Glutamatergic neuron (in vitro differentiated cells): ENCODE results near the gene H6PD. TPM values are rescaled to one million over a fixed set of nuclear protein-coding genes. Genes with fewer than 3 reads are reported as not detected.

Experiments
- DNase-seq: peaks from one replicate; pipeline ENCODE4 v3.0.0; 2022
- H3K27ac Mint-ChIP-seq: one replicate; pipeline ENCODE4 v1.8.0; 2020; ENCODE audit warnings: mild to moderate bottlenecking, mixed read lengths, inconsistent platforms; ENCODE audit not compliant: unreplicated experiment
- H3K27me3 Mint-ChIP-seq: one replicate; pipeline ENCODE4 v1.8.0; 2020; ENCODE audit warnings: mild to moderate bottlenecking, moderate library complexity, mixed read lengths, inconsistent platforms; ENCODE audit not compliant: unreplicated experiment
- H3K36me3 Mint-ChIP-seq: one replicate; pipeline ENCODE4 v1.8.0; 2020; ENCODE audit warnings: mild to moderate bottlenecking, mixed read lengths, inconsistent platforms; ENCODE audit not compliant: unreplicated experiment
- H3K4me1 Mint-ChIP-seq: one replicate; pipeline ENCODE4 v1.8.0; 2020; ENCODE audit warnings: mild to moderate bottlenecking, low read depth, mixed read lengths, inconsistent platforms; ENCODE audit not compliant: unreplicated experiment
- H3K4me3 Mint-ChIP-seq: one replicate; pipeline ENCODE4 v1.8.0; 2020; ENCODE audit warnings: mild to moderate bottlenecking, mixed read lengths, inconsistent platforms; ENCODE audit not compliant: unreplicated experiment
- H3K9me3 Mint-ChIP-seq: one replicate; pipeline ENCODE4 v1.8.0; 2020; ENCODE audit warnings: mild to moderate bottlenecking, moderate library complexity, mixed read lengths, inconsistent platforms; ENCODE audit not compliant: unreplicated experiment
- CTCF ChIP-seq: fragments of 200-600 bp; sonication (generic); IDR thresholded peaks from one replicate; pipeline ENCODE4 v1.5.0; 2021; ENCODE audit not compliant: partially characterized antibody, unreplicated experiment
- total RNA-seq: library from RNA; stranded (reverse); fragmentation: NEBNext Ultra II Directional; extraction: Animal tissue kit (Norgen Biotek cat#: 25700); gene quantifications from one replicate; pipeline ENCODE4 v1.2.1, GENCODE V29; 2021; ENCODE audit not compliant: unreplicated experiment

H6PD gene
- total RNA-seq, 1 donor from 2014 or later = 5.0 TPM

DNA sequence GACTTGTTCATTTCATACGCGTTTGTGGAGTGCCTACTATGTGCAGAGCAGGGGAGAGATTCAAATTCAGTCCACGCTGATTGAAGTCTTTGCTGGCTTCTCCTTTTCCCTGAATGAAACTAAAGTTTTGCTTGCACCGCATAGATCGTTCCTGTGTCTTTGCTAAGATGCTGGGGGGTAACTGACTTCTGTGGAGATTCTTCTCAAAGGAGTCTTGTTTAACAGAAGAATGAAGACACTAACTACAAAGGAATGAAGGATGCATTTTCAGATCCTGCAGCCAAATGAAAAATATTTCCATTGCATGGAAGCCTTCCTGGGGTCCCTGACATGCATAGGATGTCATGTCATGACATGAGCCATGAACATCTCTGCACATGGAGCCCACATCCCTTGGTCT lies 26.9 kb upstream of the H6PD start:
- Mint-ChIP-seq H3K27me3 (peaks cover 7% of the 10 kb centered on the region), H3K9me3 (no peaks in the 10 kb centered on the region), H3K4me3 (no peak overlapping the region), H3K36me3 (no peaks in the 10 kb centered on the region), H3K4me1 (no peaks in the 10 kb centered on the region), H3K27ac (no peak overlapping the region)
- no peak for TF ChIP-seq CTCF
- no peak for DNase-seq

- Mint-ChIP-seq H3K36me3 (no peaks in the 10 kb centered on the region), H3K4me1 (no peaks in the 10 kb centered on the region), H3K27me3 (peaks cover 9% of the 10 kb centered on the region), H3K4me3 (no peak overlapping the region), H3K9me3 (no peaks in the 10 kb centered on the region), H3K27ac (no peak overlapping the region)
- no peak for DNase-seq
- no peak for TF ChIP-seq CTCF
These were observed 23.2 kb upstream of the H6PD start for GRCh38 chr1:9211291-9211811.

- H3K27me3 Mint-ChIP-seq = peaks cover 9% of the 10 kb centered on the region
- H3K4me1 Mint-ChIP-seq = no peaks in the 10 kb centered on the region
- no peak overlapping the region for H3K27ac Mint-ChIP-seq
- no peaks in the 10 kb centered on the region for H3K9me3 Mint-ChIP-seq
- no peak for DNase-seq
- H3K36me3 Mint-ChIP-seq = no peaks in the 10 kb centered on the region
- TF ChIP-seq CTCF = no peak
- no peak overlapping the region for H3K4me3 Mint-ChIP-seq
These were observed 21.8 kb upstream of the H6PD start for GRCh38 chr1:9212735-9213134.

DNA sequence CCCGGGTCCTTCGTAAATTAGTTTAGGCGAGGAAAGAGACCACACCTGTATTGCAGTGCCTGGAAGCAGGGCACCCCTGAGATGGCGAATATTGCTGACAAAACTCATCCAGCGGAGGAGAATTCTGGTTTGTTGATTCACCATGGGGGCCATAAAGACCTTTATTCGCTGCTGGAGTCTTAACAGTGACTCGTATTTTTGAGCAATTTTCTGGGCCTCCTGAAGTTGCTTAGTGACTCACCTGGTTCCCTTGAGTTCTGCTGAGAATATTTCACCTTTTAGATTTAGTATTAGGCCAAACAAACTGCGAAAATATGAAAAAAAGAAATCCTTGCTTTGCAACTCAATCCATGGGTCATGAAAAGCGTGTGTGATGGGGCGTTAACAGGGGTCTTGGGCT lies 20.6 kb upstream of the H6PD start:
- Mint-ChIP-seq H3K27me3 (peaks cover 7% of the 10 kb centered on the region), H3K4me1 (no peaks in the 10 kb centered on the region), H3K36me3 (peaks cover 3% of the 10 kb centered on the region), H3K27ac (no peak overlapping the region), H3K9me3 (peaks cover 2% of the 10 kb centered on the region), H3K4me3 (no peak overlapping the region)
- no peak for DNase-seq
- no peak for TF ChIP-seq CTCF

- Mint-ChIP-seq H3K4me3 (no peak overlapping the region), H3K27ac (no peak overlapping the region), H3K4me1 (no peaks in the 10 kb centered on the region)
These were observed 15.7 kb upstream of the H6PD start for GRCh38 chr1:9218917-9219316.

More at GRCh38 chr1:9218917-9219316, 15.7 kb upstream of the H6PD start:
- TF ChIP-seq CTCF = no peak
- Mint-ChIP-seq H3K9me3 (peaks cover 2% of the 10 kb centered on the region), H3K36me3 (peaks cover 12% of the 10 kb centered on the region), H3K27me3 (peaks cover 5% of the 10 kb centered on the region)
- no peak for DNase-seq
